Muscle layer of duodenum (tissue), 2 donors: Measurements from ENCODE around the gene XAGE3.
"Not testable (repeated sequence)": the region's sequence is repeated elsewhere in the genome, so short reads cannot be mapped to it uniquely, and the experiment has no call there.

Experiments used
- H3K27ac ChIP-seq: one replicate; pipeline ENCODE4 v1.7.0; 2013; ENCODE audit warnings: mild to moderate bottlenecking, low read length
- H3K27me3 ChIP-seq: one replicate; pipeline ENCODE4 v1.7.0; 2013; ENCODE audit warnings: low read depth, mild to moderate bottlenecking, control low read depth, low read length
- H3K36me3 ChIP-seq, 2 donors: one replicate each; pipeline ENCODE4 v1.7.0; 2013; ENCODE audit warnings: low read length in 2 of 2, control low read depth in 1 of 2, mild to moderate bottlenecking in 1 of 2; ENCODE audit not compliant: insufficient read depth in 2 of 2, control insufficient read depth in 1 of 2
- H3K4me1 ChIP-seq, 2 donors: one replicate each; pipeline ENCODE4 v1.7.0; 2013; ENCODE audit warnings: low read length in 2 of 2, mild to moderate bottlenecking in 2 of 2, control low read depth in 1 of 2, moderate library complexity in 1 of 2; ENCODE audit not compliant: insufficient read depth in 2 of 2, control insufficient read depth in 1 of 2
- H3K4me3 ChIP-seq, 2 donors: one replicate each; pipeline ENCODE4 v1.7.0; 2013; ENCODE audit warnings: low read length in 2 of 2, low read depth in 1 of 2, mild to moderate bottlenecking in 1 of 2
- H3K9me3 ChIP-seq, 2 donors: one replicate each; pipeline ENCODE4 v1.7.0; 2013; ENCODE audit warnings: low read length in 2 of 2, control low read depth in 1 of 2, mild to moderate bottlenecking in 1 of 2; ENCODE audit not compliant: control insufficient read depth in 1 of 2
- donor health status: healthy.

The XAGE3 gene, protein sequence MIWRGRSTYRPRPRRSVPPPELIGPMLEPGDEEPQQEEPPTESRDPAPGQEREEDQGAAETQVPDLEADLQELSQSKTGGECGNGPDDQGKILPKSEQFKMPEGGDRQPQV

DNA sequence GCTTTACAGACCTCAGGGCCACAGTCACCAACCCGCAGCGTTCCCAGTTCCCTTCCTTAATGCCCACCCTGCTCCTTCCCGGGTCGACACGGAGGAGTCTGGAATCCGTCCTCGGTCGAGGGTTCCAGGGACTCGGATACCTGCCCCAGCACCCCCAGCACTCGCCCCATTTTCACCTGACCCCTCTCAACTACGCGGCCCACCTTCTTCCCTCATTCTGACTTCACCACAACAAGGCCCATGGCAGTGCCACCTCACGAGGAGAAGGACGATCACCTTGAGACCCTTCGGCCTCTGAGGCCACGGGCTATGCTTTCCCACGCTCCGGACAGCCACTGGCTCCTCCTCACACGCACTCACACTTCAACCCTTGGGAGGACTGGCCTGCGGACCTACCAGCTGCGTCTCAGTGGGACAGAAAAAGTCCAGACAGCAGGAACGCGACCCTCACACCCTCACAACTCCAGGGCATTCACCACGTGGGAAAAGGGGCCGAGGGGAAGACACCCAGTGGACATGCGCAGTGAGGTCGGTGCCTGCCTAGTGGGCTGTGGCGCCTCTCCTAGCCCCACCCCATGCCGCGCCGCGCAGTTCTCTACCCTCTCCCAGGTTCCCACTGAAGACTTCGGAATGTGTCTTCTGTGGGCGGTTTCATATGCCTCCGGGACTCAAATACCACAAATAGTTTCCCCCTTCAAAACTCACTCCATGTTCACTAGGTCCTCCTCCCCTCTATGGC lies at the start of gene XAGE3:
XAGE3 (minus strand) TSS at position 474 of the 739 bp plus-strand sequence. CDS start 950 bp downstream, outside the sequence.
- Histone ChIP-seq H3K36me3 (no peaks in the 10 kb centered on the region), H3K27ac (no peak within 1 kb of the TSS), H3K9me3 (no peaks in the 10 kb centered on the region), H3K4me1 (no peaks in the 10 kb centered on the region), H3K27me3 (no peaks in the 10 kb centered on the region), H3K4me3 (no peak within 1 kb of the TSS)

DNA sequence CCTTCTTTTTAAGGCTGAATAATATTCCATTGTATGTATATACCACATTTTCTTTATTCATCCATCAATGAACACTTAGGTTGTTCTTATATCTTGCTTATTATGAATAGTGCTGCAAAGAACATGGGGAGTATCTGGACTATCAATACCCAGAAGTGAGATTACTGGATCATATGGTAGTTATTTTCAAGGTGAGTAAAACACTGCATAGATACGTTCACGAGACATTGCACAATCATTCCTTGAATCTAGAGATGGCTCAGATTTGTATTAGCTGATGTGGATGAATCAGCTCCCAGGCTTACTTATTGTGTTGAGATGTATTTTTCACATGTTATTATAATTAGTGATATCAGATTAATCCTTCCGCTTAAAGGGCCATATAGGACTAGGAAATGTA lies 46.8 kb upstream of the XAGE3 start:
- H3K4me1 ChIP-seq, H3K36me3 ChIP-seq, H3K27me3 ChIP-seq, H3K27ac ChIP-seq, H3K4me3 ChIP-seq, H3K9me3 ChIP-seq: not testable (repeated sequence)

DNA sequence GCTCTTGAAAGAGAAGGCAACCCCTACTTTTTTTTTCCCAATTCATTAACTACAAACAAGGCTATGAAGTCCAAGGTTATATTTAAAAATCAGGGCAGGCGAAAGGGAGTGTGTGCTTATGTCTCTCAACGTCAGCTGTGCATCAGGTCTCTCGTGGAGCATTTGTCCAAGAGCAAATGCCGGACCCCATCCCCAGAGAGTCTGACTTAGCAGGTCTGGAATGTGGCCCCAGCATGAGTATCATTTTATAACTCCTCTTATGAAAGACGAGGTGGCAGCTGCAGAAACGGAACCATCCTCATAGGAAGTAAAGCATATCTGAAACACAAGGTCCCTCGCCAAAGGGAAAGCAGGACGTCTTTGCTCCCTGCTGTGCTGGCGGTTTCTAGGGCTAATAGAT lies 45.8 kb upstream of the XAGE3 start:
- not testable (repeated sequence) for H3K27me3 ChIP-seq, H3K4me3 ChIP-seq

DNA sequence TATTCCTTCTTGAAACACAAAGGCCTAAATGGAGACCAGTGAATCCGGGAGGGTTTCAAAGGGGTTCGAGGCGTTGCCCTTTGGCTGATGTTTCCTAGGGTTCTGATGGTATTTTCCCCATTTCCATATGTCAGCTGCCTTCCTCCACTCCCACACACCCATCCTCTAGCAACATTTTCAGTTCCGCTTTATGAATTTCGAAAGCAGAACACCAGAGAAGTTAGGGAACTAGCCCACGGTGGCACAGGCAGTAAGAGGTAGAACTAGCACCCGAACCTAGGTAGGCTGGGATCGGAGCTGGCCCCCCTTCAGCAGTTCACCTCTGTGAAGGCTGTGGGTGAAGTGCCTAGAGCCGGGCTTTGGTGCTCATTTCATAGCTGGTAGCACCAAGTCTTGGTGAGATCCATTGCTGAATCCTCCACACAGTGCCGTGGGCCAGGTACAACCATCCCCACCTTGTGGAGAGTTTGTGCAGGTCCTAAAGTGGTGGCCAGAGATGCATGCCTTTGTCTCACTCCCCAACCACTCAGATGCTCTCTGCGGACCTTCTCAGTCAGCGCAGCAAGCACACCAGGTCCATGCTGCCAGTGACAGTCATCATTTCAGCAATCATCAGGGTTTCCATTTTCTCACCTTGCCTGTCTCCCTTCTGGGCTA lies 41.6 kb upstream of the XAGE3 start:
- not testable (repeated sequence) for H3K27me3 ChIP-seq, H3K4me1 ChIP-seq, H3K9me3 ChIP-seq, H3K27ac ChIP-seq, H3K4me3 ChIP-seq, H3K36me3 ChIP-seq

More for the DNA sequence above, 45.8 kb upstream of the XAGE3 start:
- not testable (repeated sequence) for H3K36me3 ChIP-seq, H3K27ac ChIP-seq, H3K9me3 ChIP-seq, H3K4me1 ChIP-seq

DNA sequence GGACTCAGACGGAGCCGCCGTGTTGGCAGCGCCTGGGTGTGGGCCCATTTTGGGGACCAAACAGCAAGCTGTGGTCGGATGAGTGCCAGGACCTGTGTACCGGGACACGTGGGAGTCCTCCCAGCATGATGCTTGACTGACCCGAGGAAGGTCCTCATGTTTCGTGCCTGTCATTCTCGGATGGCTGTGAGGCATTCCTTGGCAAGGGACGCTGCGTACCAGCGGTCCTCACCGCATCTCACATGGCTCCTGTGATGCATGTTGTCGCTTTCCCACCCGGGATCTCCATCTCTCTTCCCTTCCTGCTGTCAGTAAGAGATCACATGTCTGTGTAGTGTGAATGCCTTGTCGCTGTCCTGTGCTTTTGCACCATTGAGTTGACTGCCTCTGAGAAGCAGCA lies 40.0 kb upstream of the XAGE3 start:
- not testable (repeated sequence) for H3K9me3 ChIP-seq, H3K27me3 ChIP-seq, H3K36me3 ChIP-seq, H3K27ac ChIP-seq, H3K4me1 ChIP-seq, H3K4me3 ChIP-seq

DNA sequence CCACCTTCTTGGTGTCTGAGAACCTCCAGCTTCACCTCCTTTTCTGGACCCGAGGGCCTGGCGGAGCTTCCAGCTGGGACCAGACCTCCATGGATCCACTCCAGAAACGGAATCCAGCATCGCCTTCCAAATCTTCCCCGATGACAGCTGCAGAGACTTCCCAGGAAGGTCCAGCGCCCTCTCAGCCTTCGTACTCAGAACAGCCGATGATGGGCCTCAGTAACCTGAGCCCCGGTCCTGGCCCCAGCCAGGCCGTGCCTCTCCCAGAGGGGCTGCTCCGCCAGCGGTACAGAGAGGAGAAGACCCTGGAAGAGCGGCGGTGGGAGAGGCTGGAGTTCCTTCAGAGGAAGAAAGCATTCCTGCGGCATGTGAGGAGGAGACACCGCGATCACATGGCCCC lies 39.3 kb upstream of the XAGE3 start:
- H3K4me3 ChIP-seq, H3K27me3 ChIP-seq, H3K9me3 ChIP-seq, H3K36me3 ChIP-seq, H3K27ac ChIP-seq, H3K4me1 ChIP-seq: not testable (repeated sequence)

DNA sequence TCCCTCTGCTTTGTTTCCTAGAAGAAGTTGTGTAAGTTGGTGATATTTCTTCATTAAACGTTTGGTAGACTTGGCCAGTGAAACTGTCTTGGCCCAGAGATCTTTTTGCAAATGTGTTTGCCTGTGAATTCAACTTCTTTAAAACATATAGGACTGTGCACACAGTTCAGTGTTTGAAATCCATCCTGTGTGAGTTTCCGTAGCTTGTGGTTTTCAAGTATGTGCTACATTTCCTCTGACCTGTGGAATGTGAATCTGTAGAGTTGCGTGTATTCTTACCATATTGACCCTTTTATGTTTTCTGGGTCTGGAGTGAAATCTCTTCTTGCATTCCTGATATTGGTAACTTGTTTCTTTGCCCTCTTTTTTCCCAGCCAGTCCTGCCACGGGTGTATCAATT lies 38.2 kb upstream of the XAGE3 start:
- H3K4me1 ChIP-seq: not testable (repeated sequence)

DNA sequence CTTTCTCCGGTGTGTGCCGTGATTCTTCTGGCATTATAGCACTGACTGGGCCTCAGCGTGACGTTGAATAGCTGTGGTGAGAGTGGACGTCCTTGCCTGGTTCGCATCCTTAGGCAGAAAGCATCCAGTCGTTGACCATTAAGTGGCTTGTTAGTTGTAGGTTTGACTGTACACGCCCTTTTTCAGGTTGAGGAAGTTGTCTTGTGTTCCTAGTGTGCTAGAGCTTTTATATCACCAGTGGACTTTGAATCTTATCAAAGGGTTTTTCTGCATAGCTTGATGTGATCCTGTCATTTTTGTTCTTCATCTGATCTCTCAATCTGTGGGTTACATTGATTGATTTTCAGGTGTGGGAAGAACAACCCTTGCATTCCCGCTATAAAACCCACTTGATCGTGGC lies 37.6 kb upstream of the XAGE3 start:
- not testable (repeated sequence) for H3K9me3 ChIP-seq, H3K27ac ChIP-seq, H3K4me1 ChIP-seq, H3K27me3 ChIP-seq, H3K4me3 ChIP-seq, H3K36me3 ChIP-seq

More for the DNA sequence above, 38.2 kb upstream of the XAGE3 start:
- not testable (repeated sequence) for H3K9me3 ChIP-seq, H3K27ac ChIP-seq, H3K4me3 ChIP-seq, H3K27me3 ChIP-seq, H3K36me3 ChIP-seq

DNA sequence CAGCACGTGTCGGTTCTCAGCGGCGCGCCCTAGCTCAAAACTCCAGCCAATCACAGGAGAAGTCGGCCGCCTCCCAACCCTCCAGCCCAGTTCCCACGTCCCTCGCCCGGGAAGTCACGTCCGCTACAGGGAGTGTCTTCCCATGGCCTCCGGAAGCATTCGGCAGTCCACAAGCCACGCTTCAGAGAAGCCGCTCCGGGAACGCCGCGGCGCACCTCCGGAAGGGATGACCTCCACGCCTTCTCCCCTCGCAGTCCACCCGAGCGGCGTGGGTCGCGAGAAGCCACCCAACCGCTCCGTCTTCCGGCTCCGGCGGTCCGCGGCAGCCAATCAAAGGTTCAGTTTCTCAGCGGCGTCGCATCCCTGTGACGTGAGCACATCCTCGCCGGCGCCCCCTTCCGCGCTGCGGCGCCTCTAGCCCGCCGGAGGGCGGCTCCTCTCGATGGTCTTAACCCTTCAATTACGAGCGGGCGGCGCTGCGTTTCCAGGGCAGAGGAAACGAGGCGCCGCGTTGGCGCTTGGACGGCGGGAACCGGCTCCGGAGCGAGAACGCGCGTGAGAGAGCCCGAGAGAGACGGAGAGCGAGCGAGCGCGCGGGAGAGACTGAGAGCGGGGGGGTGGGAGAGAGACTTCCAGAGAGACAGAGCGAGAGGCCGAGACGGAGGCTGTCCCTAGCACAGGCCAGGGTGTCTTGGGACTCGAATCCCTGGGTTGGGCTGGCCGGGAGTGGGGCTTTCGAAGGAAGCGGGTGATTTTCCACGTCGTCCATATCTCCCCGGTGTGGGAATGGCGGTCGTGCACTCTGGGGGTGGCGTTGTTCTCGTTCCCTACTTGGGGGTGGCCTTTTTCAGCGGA lies 29.2 kb upstream of the XAGE3 start, which contains the start of gene FAM156B:
FAM156B (plus strand) TSS at position 476 of the 855 bp plus-strand sequence. CDS start 9,896 bp downstream, outside the sequence.
- not testable (repeated sequence) for H3K9me3 ChIP-seq, H3K36me3 ChIP-seq, H3K27me3 ChIP-seq, H3K4me1 ChIP-seq, H3K27ac ChIP-seq, H3K4me3 ChIP-seq

DNA sequence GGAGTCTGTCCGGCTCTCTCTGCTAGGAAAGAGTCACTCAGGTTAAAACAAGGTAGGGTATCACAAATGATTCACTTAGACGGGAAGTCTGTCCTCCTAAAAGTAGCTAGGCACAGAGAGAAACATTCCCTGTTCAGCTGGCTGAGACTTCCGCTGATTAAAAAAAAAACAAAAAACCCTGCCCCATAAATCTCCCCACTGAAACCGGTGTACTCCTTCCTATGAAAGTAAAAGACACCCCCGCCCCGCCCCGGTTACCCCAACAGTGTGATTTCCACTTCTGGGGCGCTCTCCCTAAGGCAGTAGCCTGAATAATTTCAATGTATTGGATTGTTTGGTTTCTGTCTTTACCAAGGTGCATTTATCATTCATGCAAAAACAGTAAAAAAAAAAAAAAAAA lies 28.6 kb upstream of the XAGE3 start:
- H3K4me1 ChIP-seq, H3K27ac ChIP-seq, H3K4me3 ChIP-seq, H3K9me3 ChIP-seq, H3K36me3 ChIP-seq, H3K27me3 ChIP-seq: not testable (repeated sequence)

DNA sequence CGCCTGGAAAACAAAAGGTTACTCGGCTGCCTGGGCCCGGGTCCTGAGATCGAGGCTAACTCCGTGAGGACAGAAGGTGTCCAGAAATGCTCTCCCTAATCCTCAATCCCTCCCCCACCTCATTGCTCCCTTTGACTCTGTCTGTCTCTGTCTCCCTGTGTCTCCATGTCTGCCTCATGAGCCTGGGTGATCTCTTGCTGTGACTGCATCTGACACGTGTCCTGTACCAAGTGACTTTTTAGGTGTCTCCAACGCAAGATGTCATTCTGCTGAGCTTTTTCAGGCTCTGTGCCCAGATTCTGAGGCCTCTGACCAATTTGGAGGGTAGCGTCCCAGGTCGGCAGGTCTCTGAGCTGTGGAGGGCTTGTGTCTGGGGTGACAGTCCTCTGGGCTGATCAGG lies 20.2 kb upstream of the XAGE3 start:
- not testable (repeated sequence) for H3K27me3 ChIP-seq, H3K27ac ChIP-seq, H3K9me3 ChIP-seq, H3K4me3 ChIP-seq, H3K36me3 ChIP-seq, H3K4me1 ChIP-seq
